HPDE6-E6E7 (cell line): ENCODE data around the gene HDAC7.
A peak's percentile ranks its signal among the peaks of the same experiment; 100 is the strongest.
"Not testable (repeated sequence)": the region's sequence is repeated elsewhere in the genome, so short reads cannot be mapped to it uniquely, and the experiment has no call there.

ENCODE experiments used
- DNase-seq: peaks from one replicate; pipeline ENCODE4 v3.0.0; 2011; ENCODE audit warnings: missing footprints; ENCODE audit errors: extremely low spot score

HDAC7 gene

GRCh38 chr12:47812797-47813510 lies 6.7 kb downstream of the HDAC7 start:
- DNase-seq: peak; percentile 88

GRCh38 chr12:47811581-47812484 lies 7.9 kb downstream of the HDAC7 start:
- DNase-seq: no peak

GRCh38 chr12:47811072-47811396 lies 8.7 kb downstream of the HDAC7 start:
- DNase-seq: no peak

- not testable (repeated sequence) for DNase-seq
Measured at GRCh38 chr12:47809518-47809917, 10.2 kb downstream of the HDAC7 start.

GRCh38 chr12:47808574-47809365 lies 10.9 kb downstream of the HDAC7 start:
- no peak for DNase-seq

- DNase-seq: no peak
Measured at GRCh38 chr12:47808050-47808449, 11.7 kb downstream of the HDAC7 start.

GRCh38 chr12:47807338-47807737 lies 12.4 kb downstream of the HDAC7 start:
- no peak for DNase-seq

- DNase-seq: no peak
Measured at GRCh38 chr12:47805417-47805816, 14.3 kb downstream of the HDAC7 start.

GRCh38 chr12:47804171-47804570 lies 15.5 kb downstream of the HDAC7 start:
- DNase-seq: no peak

GRCh38 chr12:47803191-47803875 lies 16.4 kb downstream of the HDAC7 start:
- DNase-seq: no peak

GRCh38 chr12:47802312-47802711 lies 17.4 kb downstream of the HDAC7 start:
- no peak for DNase-seq

GRCh38 chr12:47801904-47802246 lies 17.8 kb downstream of the HDAC7 start:
- DNase-seq: no peak

- no peak for DNase-seq
Measured at GRCh38 chr12:47801170-47801903, 18.4 kb downstream of the HDAC7 start.

- DNase-seq: no peak
Measured at GRCh38 chr12:47800582-47800981, 19.1 kb downstream of the HDAC7 start.

- DNase-seq: no peak
Measured at GRCh38 chr12:47799357-47799955, 20.2 kb downstream of the HDAC7 start.

GRCh38 chr12:47798382-47798948 lies 21.2 kb downstream of the HDAC7 start:
- no peak for DNase-seq

- no peak for DNase-seq
Measured at GRCh38 chr12:47797441-47797840, 22.3 kb downstream of the HDAC7 start.

GRCh38 chr12:47795814-47796411 lies 23.8 kb downstream of the HDAC7 start:
- no peak for DNase-seq

- DNase-seq: no peak
Measured at GRCh38 chr12:47795121-47795813, 24.4 kb downstream of the HDAC7 start.
